Neural crest cell (in vitro differentiated cells): ENCODE results near the gene SND1. TPM values are rescaled to one million over a fixed set of nuclear protein-coding genes. Genes with fewer than 3 reads are reported as not detected.

Source experiments
- DNase-seq: peaks from one replicate; pipeline ENCODE4 v3.0.0; 2021; ENCODE audit warnings: low read depth, mixed read lengths, low spot score
- H3K27ac Mint-ChIP-seq: one replicate; pipeline ENCODE4 v1.8.0; 2021; ENCODE audit warnings: mild to moderate bottlenecking, mixed read lengths; ENCODE audit not compliant: unreplicated experiment
- H3K27me3 Mint-ChIP-seq: 2 replicates; pipeline ENCODE4 v1.8.0; 2021; ENCODE audit warnings: low read depth, mild to moderate bottlenecking, mixed read lengths
- H3K36me3 Mint-ChIP-seq: 2 replicates; pipeline ENCODE4 v1.8.0; 2021; ENCODE audit warnings: low read depth, mild to moderate bottlenecking, mixed read lengths
- H3K4me1 Mint-ChIP-seq: 2 replicates; pipeline ENCODE4 v1.8.0; 2021; ENCODE audit warnings: mixed read lengths
- H3K4me3 Mint-ChIP-seq: one replicate; pipeline ENCODE4 v1.8.0; 2021; ENCODE audit warnings: mild to moderate bottlenecking, mixed read lengths
- H3K9me3 Mint-ChIP-seq: 2 replicates; pipeline ENCODE4 v1.8.0; 2021; ENCODE audit warnings: mixed read lengths
- total RNA-seq: library from RNA; stranded (reverse); gene quantifications from 2 replicates; pipeline ENCODE4 v1.2.1, GENCODE V29; 2021
- TF ChIP-seq, protein P1 (sequence below): fragments of 200-600 bp; sonication (generic); conservative IDR thresholded peaks from 2 replicates; pipeline ENCODE4 v1.5.0; 2021; ENCODE audit warnings: antibody characterized with exemption, mild to moderate bottlenecking

SND1 gene
- total RNA-seq, 1 donor from 2014 or later: 184 TPM

- H3K27me3 Mint-ChIP-seq: no peaks in the 10 kb centered on the region
- peaks cover 24% of the 10 kb centered on the region for H3K36me3 Mint-ChIP-seq
- peaks cover 8% of the 10 kb centered on the region for H3K9me3 Mint-ChIP-seq
- peaks cover 59% of the 10 kb centered on the region for H3K4me1 Mint-ChIP-seq
- TF ChIP-seq, protein P1, sequence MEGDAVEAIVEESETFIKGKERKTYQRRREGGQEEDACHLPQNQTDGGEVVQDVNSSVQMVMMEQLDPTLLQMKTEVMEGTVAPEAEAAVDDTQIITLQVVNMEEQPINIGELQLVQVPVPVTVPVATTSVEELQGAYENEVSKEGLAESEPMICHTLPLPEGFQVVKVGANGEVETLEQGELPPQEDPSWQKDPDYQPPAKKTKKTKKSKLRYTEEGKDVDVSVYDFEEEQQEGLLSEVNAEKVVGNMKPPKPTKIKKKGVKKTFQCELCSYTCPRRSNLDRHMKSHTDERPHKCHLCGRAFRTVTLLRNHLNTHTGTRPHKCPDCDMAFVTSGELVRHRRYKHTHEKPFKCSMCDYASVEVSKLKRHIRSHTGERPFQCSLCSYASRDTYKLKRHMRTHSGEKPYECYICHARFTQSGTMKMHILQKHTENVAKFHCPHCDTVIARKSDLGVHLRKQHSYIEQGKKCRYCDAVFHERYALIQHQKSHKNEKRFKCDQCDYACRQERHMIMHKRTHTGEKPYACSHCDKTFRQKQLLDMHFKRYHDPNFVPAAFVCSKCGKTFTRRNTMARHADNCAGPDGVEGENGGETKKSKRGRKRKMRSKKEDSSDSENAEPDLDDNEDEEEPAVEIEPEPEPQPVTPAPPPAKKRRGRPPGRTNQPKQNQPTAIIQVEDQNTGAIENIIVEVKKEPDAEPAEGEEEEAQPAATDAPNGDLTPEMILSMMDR: no peak
- H3K27ac Mint-ChIP-seq: no peak overlapping the region
- DNase-seq: no peak
- no peak overlapping the region for H3K4me3 Mint-ChIP-seq
Measured at GRCh38 chr7:127978421-127978820, 326.4 kb downstream of the SND1 start.

DNA sequence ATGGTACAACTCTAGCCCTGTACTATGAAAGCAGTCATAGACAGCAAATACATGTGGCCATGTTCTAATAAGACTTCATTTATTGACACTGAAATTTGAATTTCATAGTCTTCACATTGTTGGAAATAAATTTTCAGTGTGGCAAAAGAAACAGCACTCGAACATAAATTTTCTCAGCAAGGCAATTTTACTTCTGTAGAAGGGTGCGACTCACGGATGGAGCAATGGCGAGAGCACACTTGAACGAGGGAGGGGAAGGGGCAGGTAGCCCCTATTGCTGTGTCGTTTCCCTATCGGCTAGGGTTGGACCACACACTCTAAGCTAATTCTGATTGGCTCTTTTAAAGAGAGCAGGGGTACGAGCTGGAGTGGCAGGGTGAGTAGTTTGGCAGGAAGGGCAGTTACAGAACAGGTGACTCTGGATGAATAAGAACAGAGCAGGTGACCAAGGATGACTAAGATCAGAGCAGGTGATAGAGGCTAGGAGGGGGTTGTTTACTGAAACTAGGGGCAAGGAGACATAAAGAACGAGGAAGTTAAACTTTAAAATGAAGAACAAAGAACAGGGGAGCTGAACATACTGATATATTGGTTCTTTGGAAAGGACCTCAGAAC is 327.2 kb downstream of the SND1 start:
- H3K27me3 Mint-ChIP-seq: no peaks in the 10 kb centered on the region
- peak overlapping the region; percentile 18 for H3K4me3 Mint-ChIP-seq
- peaks cover 24% of the 10 kb centered on the region for H3K36me3 Mint-ChIP-seq
- peaks cover 8% of the 10 kb centered on the region for H3K9me3 Mint-ChIP-seq
- no peak for DNase-seq
- peaks cover 51% of the 10 kb centered on the region for H3K4me1 Mint-ChIP-seq
- TF ChIP-seq, protein P1: no peak
- peak overlapping the region; percentile 8 for H3K27ac Mint-ChIP-seq

- H3K27me3 Mint-ChIP-seq: no peaks in the 10 kb centered on the region
- no peak overlapping the region for H3K27ac Mint-ChIP-seq
- H3K4me1 Mint-ChIP-seq: peaks cover 46% of the 10 kb centered on the region
- peaks cover 8% of the 10 kb centered on the region for H3K9me3 Mint-ChIP-seq
- peak overlapping the region; percentile 18 for H3K4me3 Mint-ChIP-seq
- TF ChIP-seq, protein P1: no peak
- DNase-seq: no peak
- peaks cover 24% of the 10 kb centered on the region for H3K36me3 Mint-ChIP-seq
Measured at GRCh38 chr7:127979728-127980126, 327.7 kb downstream of the SND1 start.

DNA sequence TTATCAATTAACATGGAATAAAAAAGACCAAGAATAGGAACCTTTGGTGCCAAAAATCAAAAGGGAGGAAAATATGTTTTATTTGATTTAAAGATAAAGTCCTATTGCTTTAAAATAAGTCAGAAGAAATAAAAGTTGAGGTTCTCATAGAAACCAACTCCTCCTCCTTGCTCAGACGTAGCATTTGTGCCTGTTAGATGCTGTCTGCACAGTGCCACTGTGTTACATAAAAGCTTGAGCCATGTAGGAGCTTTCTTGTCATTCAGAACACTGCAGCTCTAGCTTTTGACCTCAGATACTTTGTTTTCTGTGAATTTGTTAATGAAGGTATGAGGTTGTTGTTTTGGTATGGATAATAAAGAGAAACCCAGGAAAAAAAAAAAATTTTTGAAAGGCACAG is 328.9 kb downstream of the SND1 start:
- Mint-ChIP-seq H3K27me3 (no peaks in the 10 kb centered on the region), H3K9me3 (peaks cover 8% of the 10 kb centered on the region), H3K4me3 (no peak overlapping the region), H3K27ac (no peak overlapping the region), H3K4me1 (peaks cover 34% of the 10 kb centered on the region), H3K36me3 (peaks cover 27% of the 10 kb centered on the region)
- DNase-seq: no peak
- TF ChIP-seq, protein P1: no peak

GRCh38 chr7:127981965-127982364 is 330.0 kb downstream of the SND1 start:
- no peak for DNase-seq

More at GRCh38 chr7:127981965-127982364, 330.0 kb downstream of the SND1 start:
- H3K4me3 Mint-ChIP-seq: no peak overlapping the region
- peak overlapping the region; percentile 1 for H3K27ac Mint-ChIP-seq
- H3K4me1 Mint-ChIP-seq: peaks cover 23% of the 10 kb centered on the region
- TF ChIP-seq, protein P1: no peak
- peaks cover 8% of the 10 kb centered on the region for H3K9me3 Mint-ChIP-seq
- peaks cover 26% of the 10 kb centered on the region for H3K36me3 Mint-ChIP-seq
- H3K27me3 Mint-ChIP-seq: no peaks in the 10 kb centered on the region
